Measurements from ENCODE around the gene LY6G6F. TPM values are rescaled to one million over a fixed set of nuclear protein-coding genes. Genes with fewer than 3 reads are reported as not detected.

The LY6G6F gene
- total RNA-seq, 1 donor from 2014 or later = not detected

DNA sequence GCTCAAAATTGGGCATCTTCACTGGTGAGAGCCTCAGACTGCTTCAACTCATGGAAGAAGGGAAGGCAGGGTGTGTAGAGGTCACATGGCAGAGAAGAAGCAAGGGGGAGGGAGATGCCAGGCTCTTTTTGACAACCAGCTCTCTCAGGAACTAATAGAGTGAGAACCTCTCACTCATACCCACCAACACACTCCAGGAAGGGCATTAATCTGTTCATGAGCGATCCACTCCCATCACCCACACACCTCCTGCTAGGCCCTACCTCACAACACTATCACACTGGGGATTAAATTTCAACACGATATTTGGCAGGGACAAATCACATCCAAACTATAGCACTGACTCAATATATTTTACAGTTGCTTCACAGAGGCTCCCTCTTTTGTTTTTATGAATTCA is 35.1 kb downstream of the LY6G6F start:
- no peaks in the 10 kb centered on the region for H3K27me3 Mint-ChIP-seq (ENCODE audit: low read depth)
- H3K9me3 Mint-ChIP-seq (ENCODE audit: low read depth) = no peaks in the 10 kb centered on the region
- no peak overlapping the region for H3K27ac Mint-ChIP-seq (ENCODE audit: unreplicated experiment)
- no peak for DNase-seq (ENCODE audit: low spot score)
- peaks cover 2% of the 10 kb centered on the region for H3K36me3 Mint-ChIP-seq (ENCODE audit: low read depth)
- TF ChIP-seq, protein P1, sequence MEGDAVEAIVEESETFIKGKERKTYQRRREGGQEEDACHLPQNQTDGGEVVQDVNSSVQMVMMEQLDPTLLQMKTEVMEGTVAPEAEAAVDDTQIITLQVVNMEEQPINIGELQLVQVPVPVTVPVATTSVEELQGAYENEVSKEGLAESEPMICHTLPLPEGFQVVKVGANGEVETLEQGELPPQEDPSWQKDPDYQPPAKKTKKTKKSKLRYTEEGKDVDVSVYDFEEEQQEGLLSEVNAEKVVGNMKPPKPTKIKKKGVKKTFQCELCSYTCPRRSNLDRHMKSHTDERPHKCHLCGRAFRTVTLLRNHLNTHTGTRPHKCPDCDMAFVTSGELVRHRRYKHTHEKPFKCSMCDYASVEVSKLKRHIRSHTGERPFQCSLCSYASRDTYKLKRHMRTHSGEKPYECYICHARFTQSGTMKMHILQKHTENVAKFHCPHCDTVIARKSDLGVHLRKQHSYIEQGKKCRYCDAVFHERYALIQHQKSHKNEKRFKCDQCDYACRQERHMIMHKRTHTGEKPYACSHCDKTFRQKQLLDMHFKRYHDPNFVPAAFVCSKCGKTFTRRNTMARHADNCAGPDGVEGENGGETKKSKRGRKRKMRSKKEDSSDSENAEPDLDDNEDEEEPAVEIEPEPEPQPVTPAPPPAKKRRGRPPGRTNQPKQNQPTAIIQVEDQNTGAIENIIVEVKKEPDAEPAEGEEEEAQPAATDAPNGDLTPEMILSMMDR (IDR thresholded peaks at IDR 0.05) = no peak
- H3K4me3 Mint-ChIP-seq (ENCODE audit: unreplicated experiment) = no peak overlapping the region
- H3K4me1 Mint-ChIP-seq (ENCODE audit: low read depth) = peaks cover 33% of the 10 kb centered on the region

DNA sequence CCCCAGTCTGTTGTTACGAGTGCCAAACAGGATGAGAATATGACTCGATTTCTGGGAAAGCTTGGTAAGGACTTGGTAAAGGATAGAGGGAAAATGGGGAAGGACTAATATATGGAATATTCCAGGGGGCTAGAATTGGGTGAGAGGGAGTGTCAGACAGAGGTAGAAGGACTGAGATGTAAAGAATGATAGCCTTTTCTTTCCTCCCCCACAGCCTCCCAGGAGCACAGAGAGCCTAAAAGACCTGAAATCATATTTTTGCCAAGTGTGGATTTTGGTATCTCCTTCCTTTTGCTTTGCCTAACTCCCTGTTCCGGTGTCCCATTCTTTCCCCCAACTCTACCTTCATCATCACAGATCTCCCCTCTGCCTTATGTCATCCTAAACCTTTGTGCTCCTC is 36.2 kb downstream of the LY6G6F start:
- Mint-ChIP-seq H3K9me3 (ENCODE audit: low read depth) (no peaks in the 10 kb centered on the region), H3K27me3 (ENCODE audit: low read depth) (no peaks in the 10 kb centered on the region), H3K36me3 (ENCODE audit: low read depth) (peaks cover 2% of the 10 kb centered on the region), H3K4me3 (ENCODE audit: unreplicated experiment) (no peak overlapping the region), H3K4me1 (ENCODE audit: low read depth) (peaks cover 27% of the 10 kb centered on the region), H3K27ac (ENCODE audit: unreplicated experiment) (no peak overlapping the region)
- DNase-seq (ENCODE audit: low spot score) = no peak
- TF ChIP-seq, protein P1 (IDR thresholded peaks at IDR 0.05) = no peak

DNA sequence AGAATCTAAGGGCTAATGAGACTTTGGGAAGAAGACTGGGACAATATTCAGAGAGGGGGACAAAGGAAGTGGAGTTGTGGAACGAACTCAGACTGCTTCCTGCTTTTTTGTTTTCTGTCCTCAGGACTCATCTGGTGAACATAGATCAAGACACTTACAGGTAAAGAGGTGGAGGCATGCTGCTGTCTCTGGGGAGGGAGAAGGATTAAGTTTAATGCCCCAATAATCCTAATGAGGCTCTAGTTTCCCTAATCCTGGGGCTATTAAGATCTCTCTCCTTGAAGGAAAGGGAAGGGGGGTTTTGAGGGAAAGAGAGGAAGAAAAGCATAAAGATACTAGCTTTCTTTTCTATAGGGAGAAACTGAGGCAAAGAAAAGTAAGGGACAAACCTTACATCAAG is 37.8 kb downstream of the LY6G6F start:
- TF ChIP-seq, protein P1 (IDR thresholded peaks at IDR 0.05) = no peak
- Mint-ChIP-seq H3K4me1 (ENCODE audit: low read depth) (peaks cover 14% of the 10 kb centered on the region), H3K4me3 (ENCODE audit: unreplicated experiment) (no peak overlapping the region), H3K9me3 (ENCODE audit: low read depth) (no peaks in the 10 kb centered on the region), H3K36me3 (ENCODE audit: low read depth) (peaks cover 2% of the 10 kb centered on the region), H3K27ac (ENCODE audit: unreplicated experiment) (no peak overlapping the region), H3K27me3 (ENCODE audit: low read depth) (no peaks in the 10 kb centered on the region)
- DNase-seq (ENCODE audit: low spot score) = no peak

DNA sequence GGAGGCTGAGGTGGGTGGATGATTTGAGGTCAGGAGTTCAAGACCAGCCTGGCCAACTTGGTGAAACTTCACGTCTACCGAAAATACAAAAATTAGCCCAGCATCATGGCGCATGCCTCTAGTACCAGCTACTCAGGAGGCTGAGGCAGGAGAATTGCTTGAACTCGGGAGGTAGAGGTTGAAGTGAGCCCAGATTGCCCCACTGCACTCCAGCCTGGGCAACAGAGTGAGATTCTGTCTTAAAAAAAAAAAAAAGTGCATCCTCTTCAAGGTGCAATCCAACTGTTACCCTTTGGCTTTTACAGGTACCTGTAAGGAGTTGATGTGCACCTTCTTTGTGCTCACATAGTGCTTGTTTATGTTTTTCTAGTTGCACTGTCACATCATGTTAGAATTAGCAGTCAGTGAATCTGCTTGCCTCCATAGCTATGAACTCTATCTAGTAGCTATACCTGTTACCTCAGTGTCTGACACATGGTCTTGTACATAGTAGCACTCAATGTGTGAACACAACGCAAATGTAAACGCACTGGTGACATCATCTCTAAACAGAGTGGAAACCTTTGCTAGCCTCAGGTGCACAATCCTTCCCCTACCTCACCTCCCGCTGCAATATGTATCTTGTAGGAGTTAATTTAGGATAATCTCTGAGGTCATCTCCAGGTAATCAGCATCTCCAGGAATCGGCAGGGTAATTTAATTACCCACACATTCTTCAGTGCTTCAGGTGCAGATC is 42.8 kb downstream of the LY6G6F start:
- Mint-ChIP-seq H3K4me3 (ENCODE audit: unreplicated experiment) (no peak overlapping the region), H3K9me3 (ENCODE audit: low read depth) (no peaks in the 10 kb centered on the region), H3K36me3 (ENCODE audit: low read depth) (peaks cover 2% of the 10 kb centered on the region), H3K27ac (ENCODE audit: unreplicated experiment) (no peak overlapping the region), H3K27me3 (ENCODE audit: low read depth) (no peaks in the 10 kb centered on the region), H3K4me1 (ENCODE audit: low read depth) (peaks cover 14% of the 10 kb centered on the region)
- no peak for DNase-seq (ENCODE audit: low spot score)
- TF ChIP-seq, protein P1 (IDR thresholded peaks at IDR 0.05) = no peak

DNA sequence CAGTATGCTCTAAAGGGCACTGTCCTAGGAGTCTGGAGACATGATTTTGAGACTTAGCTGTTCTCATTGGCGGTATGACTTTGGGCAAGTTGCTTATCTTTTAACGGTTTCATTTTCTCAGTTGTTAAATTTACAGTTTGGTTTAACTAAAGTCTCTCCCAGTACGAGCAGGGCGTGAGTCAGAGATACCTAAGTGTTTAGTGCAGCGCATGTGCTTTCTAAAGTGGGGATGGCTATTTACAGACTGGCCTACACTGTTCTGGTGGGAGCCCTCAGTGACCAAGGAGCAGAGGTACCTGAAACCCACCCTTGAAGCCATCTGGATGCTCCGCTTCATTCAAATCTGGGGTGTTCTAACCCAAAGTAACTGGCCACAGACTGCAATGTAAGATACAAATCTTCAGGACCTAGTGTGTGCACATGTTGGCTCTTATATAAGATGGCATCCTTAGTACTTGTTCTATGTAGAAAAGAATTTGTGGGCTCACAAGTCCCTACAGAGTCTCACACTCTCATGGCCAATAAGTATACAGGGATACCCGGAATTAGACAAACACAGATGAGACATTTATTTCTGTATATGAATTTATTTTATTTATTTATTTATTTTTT is 43.9 kb downstream of the LY6G6F start:
- no peak overlapping the region for H3K4me3 Mint-ChIP-seq (ENCODE audit: unreplicated experiment)
- no peaks in the 10 kb centered on the region for H3K36me3 Mint-ChIP-seq (ENCODE audit: low read depth)
- H3K9me3 Mint-ChIP-seq (ENCODE audit: low read depth) = no peaks in the 10 kb centered on the region
- TF ChIP-seq, protein P1 (IDR thresholded peaks at IDR 0.05) = no peak
- H3K27me3 Mint-ChIP-seq (ENCODE audit: low read depth) = no peaks in the 10 kb centered on the region
- H3K27ac Mint-ChIP-seq (ENCODE audit: unreplicated experiment) = no peak overlapping the region
- peaks cover 14% of the 10 kb centered on the region for H3K4me1 Mint-ChIP-seq (ENCODE audit: low read depth)
- no peak for DNase-seq (ENCODE audit: low spot score)
